ENCODE results near the gene CGN.

DNA sequence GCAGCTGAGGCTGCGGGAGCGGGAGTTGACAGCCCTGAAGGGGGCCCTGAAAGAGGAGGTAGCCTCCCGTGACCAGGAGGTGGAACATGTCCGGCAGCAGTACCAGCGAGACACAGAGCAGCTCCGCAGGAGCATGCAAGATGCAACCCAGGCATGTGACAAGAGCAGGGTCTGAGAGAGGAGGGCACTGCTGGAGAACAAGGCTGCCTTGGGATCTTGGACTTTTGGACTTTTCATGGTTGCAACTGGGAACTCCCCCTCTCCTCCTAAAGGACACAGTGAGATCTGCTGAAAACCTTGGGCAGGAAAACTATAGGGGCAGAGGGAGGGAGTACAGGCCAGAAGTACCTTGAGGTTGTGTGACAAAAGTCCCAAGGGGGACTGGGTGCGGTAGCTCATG lies 13.5 kb downstream of the CGN start:
- TF ChIP-seq EZH2 (IDR thresholded peaks at IDR 0.05; ENCODE audit: borderline replicate concordance, low read depth, low read length, severe bottlenecking) (no peak), CTCF (IDR thresholded peaks at IDR 0.05; ENCODE audit: borderline replicate concordance, extremely low read depth, low read length, poor library complexity, severe bottlenecking) (no peak)
